ENCODE measurements around the gene QTRT2.

The QTRT2 gene

DNA sequence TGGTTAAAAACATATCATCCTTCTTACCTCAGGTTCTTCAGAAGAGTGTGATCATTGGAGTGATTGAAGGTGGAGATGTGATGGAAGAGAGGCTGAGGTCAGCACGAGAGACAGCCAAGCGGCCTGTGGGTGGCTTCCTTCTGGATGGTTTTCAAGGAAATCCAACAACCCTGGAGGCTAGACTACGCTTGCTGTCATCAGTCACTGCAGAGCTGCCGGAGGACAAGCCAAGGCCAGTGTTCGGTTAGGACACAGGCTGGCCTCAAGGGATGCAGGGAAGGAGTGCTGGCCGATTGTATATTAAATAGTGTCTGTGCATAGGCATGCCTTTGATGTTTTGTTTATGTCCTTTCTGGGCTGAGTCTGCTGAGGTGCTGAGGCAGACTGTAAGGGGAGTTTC lies 20.2 kb downstream of the QTRT2 start:
- DNase-seq (ENCODE audit: low read depth in 2 of 2), result no peak
- TF ChIP-seq, protein P1, sequence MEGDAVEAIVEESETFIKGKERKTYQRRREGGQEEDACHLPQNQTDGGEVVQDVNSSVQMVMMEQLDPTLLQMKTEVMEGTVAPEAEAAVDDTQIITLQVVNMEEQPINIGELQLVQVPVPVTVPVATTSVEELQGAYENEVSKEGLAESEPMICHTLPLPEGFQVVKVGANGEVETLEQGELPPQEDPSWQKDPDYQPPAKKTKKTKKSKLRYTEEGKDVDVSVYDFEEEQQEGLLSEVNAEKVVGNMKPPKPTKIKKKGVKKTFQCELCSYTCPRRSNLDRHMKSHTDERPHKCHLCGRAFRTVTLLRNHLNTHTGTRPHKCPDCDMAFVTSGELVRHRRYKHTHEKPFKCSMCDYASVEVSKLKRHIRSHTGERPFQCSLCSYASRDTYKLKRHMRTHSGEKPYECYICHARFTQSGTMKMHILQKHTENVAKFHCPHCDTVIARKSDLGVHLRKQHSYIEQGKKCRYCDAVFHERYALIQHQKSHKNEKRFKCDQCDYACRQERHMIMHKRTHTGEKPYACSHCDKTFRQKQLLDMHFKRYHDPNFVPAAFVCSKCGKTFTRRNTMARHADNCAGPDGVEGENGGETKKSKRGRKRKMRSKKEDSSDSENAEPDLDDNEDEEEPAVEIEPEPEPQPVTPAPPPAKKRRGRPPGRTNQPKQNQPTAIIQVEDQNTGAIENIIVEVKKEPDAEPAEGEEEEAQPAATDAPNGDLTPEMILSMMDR (IDR thresholded peaks at IDR 0.05; ENCODE audit: low read depth, low read length), result no peak
- no peak overlapping the region for H3K4me3 ChIP-seq (replicated peaks in 1 of 2; ENCODE audit: low read depth in 2 of 2, low read length in 2 of 2)

- no peak for DNase-seq (ENCODE audit: low read depth in 2 of 2)
- no peak overlapping the region for H3K4me3 ChIP-seq (replicated peaks in 1 of 2; ENCODE audit: low read depth in 2 of 2, low read length in 2 of 2)
- TF ChIP-seq, protein P1 (IDR thresholded peaks at IDR 0.05; ENCODE audit: low read depth, low read length), result no peak
Measured at GRCh38 chr3:114078126-114078525, 21.6 kb downstream of the QTRT2 start.

GRCh38 chr3:114079761-114080160 lies 23.2 kb downstream of the QTRT2 start:
- peak; percentile 33 to 41 for DNase-seq (ENCODE audit: low read depth in 2 of 2)
- H3K4me3 ChIP-seq (replicated peaks in 1 of 2; ENCODE audit: low read depth in 2 of 2, low read length in 2 of 2), result no peak overlapping the region
- TF ChIP-seq, protein P1 (IDR thresholded peaks at IDR 0.05; ENCODE audit: low read depth, low read length), result no peak

DNA sequence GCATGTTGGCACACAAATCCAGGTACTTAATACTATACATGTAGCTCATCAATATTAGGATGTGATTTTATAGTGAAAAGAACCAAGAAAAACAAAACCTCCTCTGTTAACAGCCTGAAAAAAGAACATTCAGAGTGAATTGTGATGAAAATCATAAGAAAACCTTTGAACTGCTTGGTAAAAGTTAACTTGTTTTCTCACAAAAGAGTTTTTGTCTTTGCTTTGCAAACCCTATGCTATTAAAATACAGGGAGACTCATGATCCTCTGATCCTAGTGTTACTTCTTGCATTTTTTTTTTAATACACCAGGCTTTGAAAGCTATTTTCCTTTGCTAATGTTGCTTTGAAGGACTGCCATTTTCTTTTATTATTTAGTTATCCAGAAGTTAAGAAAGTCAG lies 23.7 kb downstream of the QTRT2 start:
- H3K4me3 ChIP-seq (replicated peaks in 1 of 2; ENCODE audit: low read depth in 2 of 2, low read length in 2 of 2), result no peak overlapping the region
- no peak for DNase-seq (ENCODE audit: low read depth in 2 of 2)
- TF ChIP-seq, protein P1 (IDR thresholded peaks at IDR 0.05; ENCODE audit: low read depth, low read length), result no peak

DNA sequence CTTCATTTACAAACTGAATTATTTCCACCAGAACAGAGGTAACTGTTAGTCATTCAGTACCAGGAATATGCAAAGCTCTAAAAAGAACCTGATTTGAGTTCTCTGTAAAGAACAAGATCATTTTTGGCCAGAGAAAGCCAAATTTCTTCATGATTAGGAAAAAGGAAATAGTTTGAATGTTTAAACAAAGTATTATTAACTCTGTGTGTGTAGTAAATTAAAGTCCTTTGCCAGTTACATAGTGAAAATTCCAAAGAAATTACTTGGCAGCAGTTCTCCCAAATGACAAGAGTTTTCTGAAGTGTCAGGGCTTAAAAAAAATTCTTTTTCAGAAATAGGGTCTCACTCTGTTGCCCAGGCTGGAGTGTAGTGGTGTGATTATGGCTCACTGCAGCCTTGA lies 24.5 kb downstream of the QTRT2 start:
- peak; percentile 28 to 68 for DNase-seq (ENCODE audit: low read depth in 2 of 2)
- TF ChIP-seq, protein P1 (IDR thresholded peaks at IDR 0.05; ENCODE audit: low read depth, low read length), result no peak
- H3K4me3 ChIP-seq (replicated peaks in 1 of 2; ENCODE audit: low read depth in 2 of 2, low read length in 2 of 2), result no peak overlapping the region

- no peak overlapping the region for H3K4me3 ChIP-seq (replicated peaks in 1 of 2; ENCODE audit: low read depth in 2 of 2, low read length in 2 of 2)
- TF ChIP-seq, protein P1 (IDR thresholded peaks at IDR 0.05; ENCODE audit: low read depth, low read length), result no peak
- DNase-seq (ENCODE audit: low read depth in 2 of 2), result no peak
Measured at GRCh38 chr3:114083112-114083511, 26.6 kb downstream of the QTRT2 start.

DNA sequence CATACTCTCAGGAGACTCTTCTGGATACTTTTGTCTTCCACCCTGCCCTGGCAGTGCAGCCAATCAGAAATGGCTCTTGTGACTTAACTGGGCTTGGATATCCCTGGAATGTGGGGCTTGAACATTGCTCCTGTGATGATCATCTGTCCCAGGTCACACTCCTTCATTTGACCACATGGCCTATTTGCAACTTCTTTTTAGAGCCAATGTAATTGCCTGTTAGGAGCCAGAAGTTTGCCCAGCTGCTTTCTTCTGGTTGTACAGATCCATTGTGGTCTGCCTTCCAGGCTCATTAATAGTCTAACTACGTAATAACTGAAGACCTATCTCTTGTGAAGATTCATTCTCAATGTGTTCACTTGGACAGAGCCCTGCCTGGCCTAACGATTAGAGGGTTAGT lies 29.8 kb downstream of the QTRT2 start:
- TF ChIP-seq, protein P1 (IDR thresholded peaks at IDR 0.05; ENCODE audit: low read depth, low read length), result no peak
- H3K4me3 ChIP-seq (replicated peaks in 1 of 2; ENCODE audit: low read depth in 2 of 2, low read length in 2 of 2), result no peak overlapping the region
- no peak for DNase-seq (ENCODE audit: low read depth in 2 of 2)
